ENCODE results near the gene ENTR1.

- no peak for TF ChIP-seq CTCF (IDR thresholded peaks at IDR 0.05)
- no peak for TF ChIP-seq EZH2 (IDR thresholded peaks at IDR 0.05)
These were observed 23.6 kb upstream of the ENTR1 start for GRCh38 chr9:136433849-136434579.
